SK-N-SH treated with all-trans-retinoic acid at 6 μM for 48 hours (cell line): ENCODE data around the gene CD38.
A peak's percentile ranks its signal among the peaks of the same experiment; 100 is the strongest.

Experiments
- ATAC-seq: fragments of 200-7000 bp; cut with Tn5 transposase; 3 replicates; pipeline ENCODE4 v1.9.1; 2020; ENCODE audit warnings: mild to moderate bottlenecking, moderate library complexity
- CREB5 ChIP-seq: fragments of 250-450 bp; sonication (Bioruptor Pico); IDR thresholded peaks from 2 replicates; pipeline ENCODE4 v1.5.1; 2020; ENCODE audit warnings: low read depth, mild to moderate bottlenecking, moderate library complexity
- CSDC2 ChIP-seq: fragments of 250-450 bp; sonication (Bioruptor Pico); IDR thresholded peaks from 2 replicates; pipeline ENCODE4 v1.5.0; 2020; ENCODE audit warnings: mild to moderate bottlenecking, moderate library complexity
- CSRNP3 ChIP-seq: fragments of 250-450 bp; sonication (Bioruptor Pico); IDR thresholded peaks from 2 replicates; pipeline ENCODE4 v1.5.1; 2021; ENCODE audit warnings: mild to moderate bottlenecking, moderate library complexity
- ESRRG ChIP-seq: fragments of 250-450 bp; sonication (Bioruptor Pico); IDR thresholded peaks from 2 replicates; pipeline ENCODE4 v1.6.1; 2021; ENCODE audit warnings: mild to moderate bottlenecking
- GLIS3 ChIP-seq: fragments of 250-450 bp; sonication (Bioruptor Pico); IDR thresholded peaks from 2 replicates; pipeline ENCODE4 v1.5.0; 2020; ENCODE audit warnings: mild to moderate bottlenecking, moderate library complexity
- ISL1 ChIP-seq: fragments of 250-450 bp; sonication (Bioruptor Pico); IDR thresholded peaks from 2 replicates; pipeline ENCODE4 v2.1.2; 2022; ENCODE audit warnings: mild to moderate bottlenecking, moderate library complexity
- OSR1 ChIP-seq: fragments of 250-450 bp; sonication (Bioruptor Pico); IDR thresholded peaks from 2 replicates; pipeline ENCODE4 v1.8.0; 2022; ENCODE audit warnings: moderate library complexity, mild to moderate bottlenecking, inconsistent platforms
- PATZ1 ChIP-seq: fragments of 250-450 bp; sonication (Bioruptor Pico); IDR thresholded peaks from 2 replicates; pipeline ENCODE4 v1.8.0; 2020; ENCODE audit warnings: mild to moderate bottlenecking, moderate library complexity, borderline replicate concordance
- POU6F1 ChIP-seq: fragments of 250-450 bp; sonication (Bioruptor Pico); IDR thresholded peaks from 2 replicates; pipeline ENCODE4 v1.8.0; 2021; ENCODE audit warnings: low read depth, mild to moderate bottlenecking, moderate library complexity, borderline replicate concordance
- PPARA ChIP-seq: fragments of 250-450 bp; sonication (Bioruptor Pico); IDR thresholded peaks from 2 replicates; pipeline ENCODE4 v1.5.0; 2020; ENCODE audit warnings: mild to moderate bottlenecking, borderline replicate concordance
- RARB ChIP-seq: fragments of 250-450 bp; sonication (Bioruptor Pico); IDR thresholded peaks from 2 replicates; pipeline ENCODE4 v1.8.0; 2021; ENCODE audit warnings: mild to moderate bottlenecking, moderate library complexity
- SNAI2 ChIP-seq: fragments of 250-450 bp; sonication (Bioruptor Pico); IDR thresholded peaks from 2 replicates; pipeline ENCODE4 v1.5.0; 2020; ENCODE audit warnings: mild to moderate bottlenecking, moderate library complexity
- TCF4 ChIP-seq: fragments of 250-450 bp; sonication (Bioruptor Pico); IDR thresholded peaks from 2 replicates; pipeline ENCODE4 v1.8.0; 2021; ENCODE audit warnings: mild to moderate bottlenecking, moderate library complexity, borderline replicate concordance
- TOX ChIP-seq: fragments of 250-450 bp; sonication (Bioruptor Pico); IDR thresholded peaks from 2 replicates; pipeline ENCODE4 v1.8.0; 2021; ENCODE audit warnings: mild to moderate bottlenecking, moderate library complexity, borderline replicate concordance
- TSHZ2 ChIP-seq: fragments of 250-450 bp; sonication (Bioruptor Pico); IDR thresholded peaks from 2 replicates; pipeline ENCODE4 v1.5.0; 2020; ENCODE audit warnings: mild to moderate bottlenecking, moderate library complexity
- ZC3H10 ChIP-seq: fragments of 250-450 bp; sonication (Bioruptor Pico); IDR thresholded peaks from 2 replicates; pipeline ENCODE4 v1.5.1; 2021; ENCODE audit warnings: mild to moderate bottlenecking, moderate library complexity
- ZFP3 ChIP-seq: fragments of 250-450 bp; sonication (Bioruptor Pico); IDR thresholded peaks from 2 replicates; pipeline ENCODE4 v1.5.0; 2020; ENCODE audit warnings: mild to moderate bottlenecking, moderate library complexity
- ZNF565 ChIP-seq: fragments of 450-650 bp; formaldehyde crosslinking; conservative IDR thresholded peaks from 2 replicates; pipeline ENCODE4 v1.5.0; 2020; ENCODE audit warnings: low read depth, mild to moderate bottlenecking, moderate library complexity
- ZNF70 ChIP-seq: fragments of 450-650 bp; formaldehyde crosslinking; IDR thresholded peaks from 2 replicates; pipeline ENCODE4 v1.5.0; 2020; ENCODE audit warnings: mild to moderate bottlenecking, moderate library complexity

The CD38 gene

GRCh38 chr4:15864651-15865566 is 86.8 kb downstream of the CD38 start:
- peak; percentile 98 for TF ChIP-seq ISL1 (CRISPR knock-in tag)
- 0 out of 2 replicates have a peak, but pooled peaks have one; percentile 22 for TF ChIP-seq TCF4 (CRISPR knock-in tag)
- TF ChIP-seq PATZ1 (CRISPR knock-in tag) = no peak
- peak; percentile 80 for ATAC-seq

GRCh38 chr4:15868111-15868510 is 90.0 kb downstream of the CD38 start:
- TF ChIP-seq GLIS3 (CRISPR knock-in tag) (no peak), TCF4 (CRISPR knock-in tag) (no peak), CSRNP3 (CRISPR knock-in tag) (no peak), TOX (CRISPR knock-in tag) (no peak), TSHZ2 (CRISPR knock-in tag) (no peak), OSR1 (CRISPR knock-in tag) (no peak), ZFP3 (CRISPR knock-in tag) (no peak), CREB5 (CRISPR knock-in tag) (no peak), ZC3H10 (CRISPR knock-in tag) (no peak), SNAI2 (CRISPR knock-in tag) (no peak), ESRRG (CRISPR knock-in tag) (no peak), POU6F1 (CRISPR knock-in tag) (no peak), RARB (CRISPR knock-in tag) (no peak), PPARA (CRISPR knock-in tag) (no peak), CSDC2 (CRISPR knock-in tag) (no peak), ZNF70 (CRISPR knock-in tag) (no peak), ISL1 (CRISPR knock-in tag) (no peak), ZNF565 (CRISPR knock-in tag) (no peak)
- ATAC-seq = peak; percentile 64

GRCh38 chr4:15868826-15869413 is 90.8 kb downstream of the CD38 start:
- no peak for ATAC-seq
- no peak for TF ChIP-seq CSRNP3 (CRISPR knock-in tag)
- peak; percentile 57 for TF ChIP-seq ISL1 (CRISPR knock-in tag)
